Measurements from ENCODE around the gene MEIOB. TPM values are rescaled to one million over a fixed set of nuclear protein-coding genes. Genes with fewer than 3 reads are reported as not detected.
A peak's percentile ranks its signal among the peaks of the same experiment; 100 is the strongest.

MEIOB gene
- total RNA-seq, 1 donor from 2014 or later, result 2.4 TPM

GRCh38 chr16:1870365-1871082 lies 1.4 kb downstream of the MEIOB start:
- H3K9me3 Mint-ChIP-seq (ENCODE audit: unreplicated experiment), result no peaks in the 10 kb centered on the region
- peaks cover 2% of the 10 kb centered on the region for H3K27me3 Mint-ChIP-seq (ENCODE audit: unreplicated experiment)
- no peak overlapping the region for H3K27ac Mint-ChIP-seq (ENCODE audit: unreplicated experiment)
- no peaks in the 10 kb centered on the region for H3K36me3 Mint-ChIP-seq (ENCODE audit: unreplicated experiment)
- peaks cover 8% of the 10 kb centered on the region for H3K4me1 Mint-ChIP-seq (ENCODE audit: low read depth, unreplicated experiment)
- H3K4me3 Mint-ChIP-seq (ENCODE audit: unreplicated experiment), result no peak overlapping the region
- TF ChIP-seq CTCF (IDR thresholded peaks at IDR 0.05; ENCODE audit: partially characterized antibody, unreplicated experiment), result no peak
- DNase-seq, result no peak

- no peaks in the 10 kb centered on the region for H3K9me3 Mint-ChIP-seq (ENCODE audit: unreplicated experiment)
- no peak for DNase-seq
- no peaks in the 10 kb centered on the region for H3K27me3 Mint-ChIP-seq (ENCODE audit: unreplicated experiment)
- H3K27ac Mint-ChIP-seq (ENCODE audit: unreplicated experiment), result no peak overlapping the region
- H3K4me1 Mint-ChIP-seq (ENCODE audit: low read depth, unreplicated experiment), result no peaks in the 10 kb centered on the region
- no peak for TF ChIP-seq CTCF (IDR thresholded peaks at IDR 0.05; ENCODE audit: partially characterized antibody, unreplicated experiment)
- H3K36me3 Mint-ChIP-seq (ENCODE audit: unreplicated experiment), result no peaks in the 10 kb centered on the region
- no peak overlapping the region for H3K4me3 Mint-ChIP-seq (ENCODE audit: unreplicated experiment)
These were observed 5.9 kb downstream of the MEIOB start for GRCh38 chr16:1865902-1866690.

DNA sequence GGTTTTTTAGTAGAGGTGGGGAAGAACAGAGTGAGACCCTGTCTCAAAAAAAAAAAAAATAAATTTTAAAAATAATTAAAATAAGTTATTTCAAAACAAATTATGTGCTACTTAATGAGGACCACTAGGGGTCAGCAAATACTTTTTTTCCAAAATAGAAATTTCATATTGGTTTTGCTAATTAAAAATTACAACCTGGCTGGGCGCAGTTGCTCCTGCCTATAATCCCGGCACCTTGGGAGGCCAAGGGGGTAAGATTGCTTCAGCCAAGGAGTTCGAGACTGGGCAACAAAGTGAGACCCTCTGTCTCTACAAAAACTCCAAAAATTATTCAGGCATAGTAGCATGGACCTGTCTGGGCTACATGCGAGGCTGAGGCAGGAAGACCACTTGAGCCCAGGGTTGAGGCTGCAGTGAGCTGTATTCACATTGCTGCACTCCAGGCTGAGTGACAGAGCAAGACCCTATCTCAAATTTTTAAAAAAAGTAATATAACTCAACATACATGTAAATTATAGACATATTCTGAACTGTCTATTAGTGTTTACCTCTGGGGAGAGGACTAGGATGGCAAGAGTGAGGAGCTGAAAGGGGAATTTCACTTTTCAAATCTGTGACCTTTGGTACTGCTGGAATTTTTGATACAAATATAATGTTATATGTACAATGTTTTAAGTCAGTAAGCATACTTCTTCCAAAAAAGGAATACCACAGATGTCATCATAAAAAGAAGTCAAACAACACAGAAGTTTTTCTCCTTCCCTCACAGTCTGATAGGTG lies 8.1 kb downstream of the MEIOB start:
- H3K4me1 Mint-ChIP-seq (ENCODE audit: low read depth, unreplicated experiment), result no peaks in the 10 kb centered on the region
- H3K9me3 Mint-ChIP-seq (ENCODE audit: unreplicated experiment), result no peaks in the 10 kb centered on the region
- H3K4me3 Mint-ChIP-seq (ENCODE audit: unreplicated experiment), result no peak overlapping the region
- peaks cover 5% of the 10 kb centered on the region for H3K27me3 Mint-ChIP-seq (ENCODE audit: unreplicated experiment)
- peak; percentile 88 for TF ChIP-seq CTCF (IDR thresholded peaks at IDR 0.05; ENCODE audit: partially characterized antibody, unreplicated experiment)
- H3K27ac Mint-ChIP-seq (ENCODE audit: unreplicated experiment), result no peak overlapping the region
- DNase-seq, result no peak
- H3K36me3 Mint-ChIP-seq (ENCODE audit: unreplicated experiment), result no peaks in the 10 kb centered on the region

DNA sequence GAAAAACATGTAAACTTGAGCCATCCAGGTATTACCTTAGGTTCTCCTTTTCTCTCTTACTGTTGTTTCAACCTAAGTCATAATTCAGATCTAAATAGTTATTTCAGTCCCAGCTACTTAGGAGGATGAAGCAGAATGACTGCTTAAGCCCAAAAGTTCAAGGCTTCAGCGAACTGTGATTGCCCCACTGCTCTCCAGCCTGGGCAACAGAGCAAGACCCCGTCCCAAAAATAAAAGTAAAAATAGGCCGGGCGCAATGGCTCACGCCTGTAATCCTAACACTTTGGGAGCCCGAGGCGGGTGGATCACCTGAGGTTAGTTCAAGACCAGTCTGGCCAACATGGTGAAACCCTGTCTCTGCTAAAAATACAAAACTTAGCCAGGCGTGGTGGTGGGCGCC lies 9.6 kb downstream of the MEIOB start:
- H3K27me3 Mint-ChIP-seq (ENCODE audit: unreplicated experiment), result peaks cover 11% of the 10 kb centered on the region
- H3K27ac Mint-ChIP-seq (ENCODE audit: unreplicated experiment), result no peak overlapping the region
- no peaks in the 10 kb centered on the region for H3K4me1 Mint-ChIP-seq (ENCODE audit: low read depth, unreplicated experiment)
- DNase-seq, result no peak
- H3K36me3 Mint-ChIP-seq (ENCODE audit: unreplicated experiment), result no peaks in the 10 kb centered on the region
- no peaks in the 10 kb centered on the region for H3K9me3 Mint-ChIP-seq (ENCODE audit: unreplicated experiment)
- TF ChIP-seq CTCF (IDR thresholded peaks at IDR 0.05; ENCODE audit: partially characterized antibody, unreplicated experiment), result no peak
- no peak overlapping the region for H3K4me3 Mint-ChIP-seq (ENCODE audit: unreplicated experiment)
